GM12878 (cell line): ENCODE measurements around the gene ZNF48. TPM values are rescaled to one million over a fixed set of nuclear protein-coding genes. Genes with fewer than 3 reads are reported as not detected.

Experiments
- BCL11A ChIP-seq: IDR thresholded peaks from 2 replicates; pipeline ENCODE4 v1.6.1; 2011; ENCODE audit warnings: low read depth, low read length
- CBFB ChIP-seq: IDR thresholded peaks from 2 replicates; pipeline ENCODE4 v1.6.1; 2016; ENCODE audit warnings: antibody characterized with exemption, low read depth
- CBX5 ChIP-seq: sonication (generic); IDR thresholded peaks from 2 replicates; pipeline ENCODE4 v1.6.1; 2016; ENCODE audit warnings: low read depth, moderate library complexity, mild to moderate bottlenecking, inconsistent platforms
- DPF2 ChIP-seq: fragments of 450-650 bp; IDR thresholded peaks from 2 replicates; pipeline ENCODE4 v1.6.1; 2017; ENCODE audit warnings: mild to moderate bottlenecking
- EZH2 ChIP-seq: IDR thresholded peaks from 2 replicates; pipeline ENCODE4 v1.6.1; 2012; ENCODE audit warnings: low read depth, mild to moderate bottlenecking, control low read depth, inconsistent platforms, low read length, borderline replicate concordance; ENCODE audit not compliant: control insufficient read depth
- FOXM1 ChIP-seq: IDR thresholded peaks from 2 replicates; pipeline ENCODE4 v1.6.1; 2012; ENCODE audit warnings: low read depth, mild to moderate bottlenecking, inconsistent platforms, low read length, moderate library complexity
- HDGF ChIP-seq: fragments of 450-650 bp; IDR thresholded peaks from 2 replicates; pipeline ENCODE4 v1.6.1; 2016; ENCODE audit warnings: antibody characterized with exemption
- IRF3 ChIP-seq: fragments of 450-650 bp; IDR thresholded peaks from 2 replicates; pipeline ENCODE4 v1.6.1; 2014; ENCODE audit warnings: mild to moderate bottlenecking
- JUND ChIP-seq: IDR thresholded peaks from 2 replicates; pipeline ENCODE4 v1.6.1; 2012; ENCODE audit warnings: low read depth, mild to moderate bottlenecking, low read length, improper control_type of control experiment, moderate library complexity
- MEF2A ChIP-seq: IDR thresholded peaks from 2 replicates; pipeline ENCODE4 v1.6.1; 2011; ENCODE audit warnings: low read depth, mild to moderate bottlenecking, low read length, moderate library complexity; ENCODE audit not compliant: insufficient read depth
- NR2C1 ChIP-seq: fragments of 450-650 bp; IDR thresholded peaks from 2 replicates; pipeline ENCODE4 v1.6.1; 2017; ENCODE audit warnings: antibody characterized with exemption, mild to moderate bottlenecking, moderate library complexity
- PML ChIP-seq: IDR thresholded peaks from 2 replicates; pipeline ENCODE4 v1.6.1; 2012; ENCODE audit warnings: low read length, inconsistent platforms
- POLR2A ChIP-seq: IDR thresholded peaks from 2 replicates; pipeline ENCODE4 v1.6.1; 2011; ENCODE audit warnings: low read depth, mild to moderate bottlenecking, low read length
- RB1 ChIP-seq: fragments of 450-650 bp; formaldehyde crosslinking; IDR thresholded peaks from 2 replicates; pipeline ENCODE4 v1.6.1; 2017; ENCODE audit warnings: mild to moderate bottlenecking, borderline replicate concordance
- RBBP5 ChIP-seq: fragments of 200-600 bp; sonication (generic); conservative IDR thresholded peaks from 2 replicates; pipeline ENCODE4 v1.6.1; 2016
- RFX5 ChIP-seq: IDR thresholded peaks from 2 replicates; pipeline ENCODE4 v1.6.1; 2011; ENCODE audit warnings: low read depth, low read length, improper control_type of control experiment
- SIN3A ChIP-seq: IDR thresholded peaks from 2 replicates; pipeline ENCODE4 v1.6.1; 2012; ENCODE audit warnings: low read depth, low read length, improper control_type of control experiment
- SMAD5 ChIP-seq: IDR thresholded peaks from 2 replicates; pipeline ENCODE4 v1.6.1; 2016; ENCODE audit warnings: antibody characterized with exemption, low read depth
- SMARCA5 ChIP-seq: fragments of 450-650 bp; IDR thresholded peaks from 2 replicates; pipeline ENCODE4 v1.6.1; 2017; ENCODE audit warnings: mild to moderate bottlenecking
- STAT1 ChIP-seq: fragments of 450-650 bp; conservative IDR thresholded peaks from 2 replicates; pipeline ENCODE4 v1.6.1; 2014; ENCODE audit warnings: antibody characterized with exemption, mild to moderate bottlenecking
- SUZ12 ChIP-seq: fragments of 200-600 bp; sonication (generic); IDR thresholded peaks from one replicate; pipeline ENCODE4 v1.6.1; 2018; ENCODE audit warnings: antibody characterized with exemption, mild to moderate bottlenecking; ENCODE audit not compliant: unreplicated experiment
- TBL1XR1 ChIP-seq: IDR thresholded peaks from 2 replicates; pipeline ENCODE4 v1.6.1; 2012; ENCODE audit warnings: low read depth, low read length, improper control_type of control experiment
- YY1 ChIP-seq: IDR thresholded peaks from 2 replicates; pipeline ENCODE4 v1.6.1; 2011; ENCODE audit warnings: low read depth, mild to moderate bottlenecking, low read length
- ZNF24 ChIP-seq: fragments of 450-650 bp; IDR thresholded peaks from 2 replicates; pipeline ENCODE4 v1.6.1; 2017; ENCODE audit warnings: antibody characterized with exemption, mild to moderate bottlenecking
- ZZZ3 ChIP-seq: IDR thresholded peaks from 2 replicates; pipeline ENCODE4 v1.6.1; 2011; ENCODE audit warnings: low read depth; ENCODE audit not compliant: control insufficient read depth, insufficient read length
- polyA plus RNA-seq, 11 experiments: library from polyadenylated mRNA; depleted of rRNA in 4 of 11; unstranded in 6 of 11; stranded (reverse) in 5 of 11; fragments of >200 nt; fragmentation: Nextera tagmentation in 4 of 11; fragmentation: Illumina TruSeq in 1 of 11; extraction: Ambion mirVana in 4 of 11; extraction: Trizol in 1 of 11; gene quantifications; 1 replicate in 1 of 11; 2 replicates in 10 of 11; pipeline versions ENCODE4 v1.2.1 to v1.2.3, GENCODE V29; 2011 to 2016; ENCODE audit warnings: inconsistent platforms in 2 of 11, missing spikeins in 2 of 11, low read depth in 1 of 11
- total RNA-seq, 4 experiments: library from RNA; depleted of rRNA in 3 of 4; stranded (reverse); fragments of >200 nt in 3 of 4; fragmentation: Illumina TruSeq in 1 of 4; extraction: Trizol in 1 of 4; gene quantifications; 2 replicates each; pipeline versions ENCODE4 v1.2.1 to v1.2.3, GENCODE V29; 2013 to 2021
- TF ChIP-seq, protein P1 (sequence below): fragments of 450-650 bp; IDR thresholded peaks from 2 replicates; pipeline ENCODE4 v1.6.1; 2018; ENCODE audit warnings: borderline replicate concordance, mild to moderate bottlenecking; ENCODE audit not compliant: partially characterized antibody
- TF ChIP-seq, protein P2 (sequence below): IDR thresholded peaks from 2 replicates; pipeline ENCODE4 v1.6.1; 2012; ENCODE audit warnings: mild to moderate bottlenecking, low read depth, low read length

Gene ZNF48
- total and polyA plus RNA-seq, 10 of the 15 experiments (the other 5 are each of a cell fraction or from before 2014, with no cell fraction given): 0.14 to 12.0 (median 4.2) TPM

DNA sequence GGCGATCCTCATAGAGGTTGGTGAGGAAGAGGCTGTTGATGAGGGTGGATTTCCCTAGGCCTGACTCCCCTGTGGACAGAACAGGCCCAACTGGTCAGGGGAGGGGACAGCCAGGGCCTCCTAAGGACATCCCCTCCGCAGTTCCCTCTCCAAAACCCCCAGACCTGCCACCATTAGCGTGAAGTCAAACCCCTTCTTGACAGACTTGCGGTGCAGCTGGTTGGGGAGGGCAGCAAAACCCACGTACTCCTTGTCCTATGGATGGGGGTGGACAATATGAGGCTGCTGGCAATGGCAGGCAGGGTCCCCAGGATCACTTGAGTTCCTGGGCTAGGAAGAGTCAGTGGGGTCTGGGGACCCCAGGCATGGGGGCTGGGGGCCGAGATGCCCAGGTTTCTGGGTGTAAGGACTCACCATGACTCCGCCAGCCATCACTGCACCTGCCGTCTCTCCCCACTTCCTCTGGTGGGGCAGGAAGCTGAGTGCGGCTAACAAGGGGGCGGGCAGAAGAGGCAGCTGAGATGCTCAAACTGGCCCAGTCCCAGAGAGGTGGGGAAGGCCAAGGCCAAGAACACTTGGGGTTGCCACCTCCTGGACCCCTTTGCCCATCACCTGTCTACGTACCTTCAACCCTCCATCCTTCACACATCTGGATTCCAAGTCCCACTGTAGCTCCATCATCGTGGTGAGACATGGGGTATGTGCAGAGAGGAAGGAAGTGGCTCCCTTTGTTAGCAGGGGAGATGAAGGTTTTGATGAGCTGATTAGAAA, 12.9 kb upstream of the ZNF48 start, which contains the start of gene SEPTIN1 (continued):
- no peak for TF ChIP-seq IRF3
- no peak for TF ChIP-seq NR2C1
- TF ChIP-seq MEF2A: no peak
- TF ChIP-seq RB1: peak; percentile 47; the same call in 1 of the 2 replicates
- TF ChIP-seq CBX5: no peak
- TF ChIP-seq SIN3A: no peak
- peak; percentile 54; the same call in 1 of the 2 replicates for TF ChIP-seq CBFB
- TF ChIP-seq, protein P1, sequence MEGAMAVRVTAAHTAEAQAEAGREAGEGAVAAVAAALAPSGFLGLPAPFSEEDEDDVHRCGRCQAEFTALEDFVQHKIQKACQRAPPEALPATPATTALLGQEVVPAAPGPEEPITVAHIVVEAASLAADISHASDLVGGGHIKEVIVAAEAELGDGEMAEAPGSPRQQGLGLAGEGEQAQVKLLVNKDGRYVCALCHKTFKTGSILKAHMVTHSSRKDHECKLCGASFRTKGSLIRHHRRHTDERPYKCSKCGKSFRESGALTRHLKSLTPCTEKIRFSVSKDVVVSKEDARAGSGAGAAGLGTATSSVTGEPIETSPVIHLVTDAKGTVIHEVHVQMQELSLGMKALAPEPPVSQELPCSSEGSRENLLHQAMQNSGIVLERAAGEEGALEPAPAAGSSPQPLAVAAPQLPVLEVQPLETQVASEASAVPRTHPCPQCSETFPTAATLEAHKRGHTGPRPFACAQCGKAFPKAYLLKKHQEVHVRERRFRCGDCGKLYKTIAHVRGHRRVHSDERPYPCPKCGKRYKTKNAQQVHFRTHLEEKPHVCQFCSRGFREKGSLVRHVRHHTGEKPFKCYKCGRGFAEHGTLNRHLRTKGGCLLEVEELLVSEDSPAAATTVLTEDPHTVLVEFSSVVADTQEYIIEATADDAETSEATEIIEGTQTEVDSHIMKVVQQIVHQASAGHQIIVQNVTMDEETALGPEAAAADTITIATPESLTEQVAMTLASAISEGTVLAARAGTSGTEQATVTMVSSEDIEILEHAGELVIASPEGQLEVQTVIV: no peak
- TF ChIP-seq HDGF: 0 out of 2 replicates have a peak, but pooled peaks have one; percentile 53
- no peak for TF ChIP-seq SUZ12
- peak; percentile 43; the same call in 1 of the 2 replicates for TF ChIP-seq SMAD5
- TF ChIP-seq PML: peak; percentile 84; the same call in 1 of the 2 replicates
- TF ChIP-seq POLR2A: peak; percentile 92
- TF ChIP-seq DPF2: peak; percentile 45; the same call in 1 of the 2 replicates
- TF ChIP-seq ZZZ3: no peak
- TF ChIP-seq EZH2: no peak
- no peak for TF ChIP-seq TBL1XR1
- no peak for TF ChIP-seq ZNF24
- TF ChIP-seq, protein P2, sequence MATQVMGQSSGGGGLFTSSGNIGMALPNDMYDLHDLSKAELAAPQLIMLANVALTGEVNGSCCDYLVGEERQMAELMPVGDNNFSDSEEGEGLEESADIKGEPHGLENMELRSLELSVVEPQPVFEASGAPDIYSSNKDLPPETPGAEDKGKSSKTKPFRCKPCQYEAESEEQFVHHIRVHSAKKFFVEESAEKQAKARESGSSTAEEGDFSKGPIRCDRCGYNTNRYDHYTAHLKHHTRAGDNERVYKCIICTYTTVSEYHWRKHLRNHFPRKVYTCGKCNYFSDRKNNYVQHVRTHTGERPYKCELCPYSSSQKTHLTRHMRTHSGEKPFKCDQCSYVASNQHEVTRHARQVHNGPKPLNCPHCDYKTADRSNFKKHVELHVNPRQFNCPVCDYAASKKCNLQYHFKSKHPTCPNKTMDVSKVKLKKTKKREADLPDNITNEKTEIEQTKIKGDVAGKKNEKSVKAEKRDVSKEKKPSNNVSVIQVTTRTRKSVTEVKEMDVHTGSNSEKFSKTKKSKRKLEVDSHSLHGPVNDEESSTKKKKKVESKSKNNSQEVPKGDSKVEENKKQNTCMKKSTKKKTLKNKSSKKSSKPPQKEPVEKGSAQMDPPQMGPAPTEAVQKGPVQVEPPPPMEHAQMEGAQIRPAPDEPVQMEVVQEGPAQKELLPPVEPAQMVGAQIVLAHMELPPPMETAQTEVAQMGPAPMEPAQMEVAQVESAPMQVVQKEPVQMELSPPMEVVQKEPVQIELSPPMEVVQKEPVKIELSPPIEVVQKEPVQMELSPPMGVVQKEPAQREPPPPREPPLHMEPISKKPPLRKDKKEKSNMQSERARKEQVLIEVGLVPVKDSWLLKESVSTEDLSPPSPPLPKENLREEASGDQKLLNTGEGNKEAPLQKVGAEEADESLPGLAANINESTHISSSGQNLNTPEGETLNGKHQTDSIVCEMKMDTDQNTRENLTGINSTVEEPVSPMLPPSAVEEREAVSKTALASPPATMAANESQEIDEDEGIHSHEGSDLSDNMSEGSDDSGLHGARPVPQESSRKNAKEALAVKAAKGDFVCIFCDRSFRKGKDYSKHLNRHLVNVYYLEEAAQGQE: no peak
- no peak for TF ChIP-seq SMARCA5
- TF ChIP-seq BCL11A: peak; percentile 24; the same call in 1 of the 2 replicates
- no peak for TF ChIP-seq FOXM1
- no peak for TF ChIP-seq RBBP5
- TF ChIP-seq STAT1: no peak
- TF ChIP-seq YY1: peak; percentile 81
- no peak for TF ChIP-seq RFX5
- no peak for TF ChIP-seq JUND
